Measurements from ENCODE around the gene ARHGAP32.

The ARHGAP32 gene

DNA sequence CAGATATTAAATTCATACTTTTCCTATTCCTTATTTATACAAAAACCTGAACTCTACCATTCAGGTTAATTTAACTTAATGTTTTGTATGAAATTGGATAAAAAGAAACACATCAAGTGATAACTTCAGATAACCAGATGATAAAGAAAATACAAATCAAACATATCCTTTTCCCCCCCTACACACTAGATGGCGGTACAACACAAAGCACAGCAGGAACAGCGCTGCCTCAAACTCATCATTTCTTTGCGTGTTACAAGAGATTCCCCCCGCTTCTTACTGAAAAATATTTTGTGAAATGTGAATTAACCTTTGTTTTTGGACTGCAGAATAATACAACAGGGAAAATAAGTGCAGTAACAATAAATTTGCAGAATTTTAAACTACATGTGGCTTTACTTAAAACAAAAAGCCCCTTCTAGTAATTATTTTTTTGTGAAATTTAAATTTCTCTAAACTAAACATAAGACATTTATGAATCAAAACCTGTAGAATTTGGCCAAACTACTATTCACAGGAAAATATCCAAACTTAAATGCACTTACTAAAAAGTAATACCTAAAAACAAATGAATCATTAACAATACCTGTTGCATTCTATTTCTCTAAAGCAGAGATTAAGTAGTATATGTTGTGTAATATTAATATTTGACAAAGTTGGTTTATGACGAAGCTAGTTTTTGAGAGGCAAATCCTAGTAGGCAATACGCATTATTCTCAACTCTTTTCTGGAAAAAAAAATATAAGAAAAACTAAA, 74.4 kb downstream of the ARHGAP32 start:
- no peak for DNase-seq (ENCODE audit: low read depth in 2 of 3, low spot score in 2 of 3)

DNA sequence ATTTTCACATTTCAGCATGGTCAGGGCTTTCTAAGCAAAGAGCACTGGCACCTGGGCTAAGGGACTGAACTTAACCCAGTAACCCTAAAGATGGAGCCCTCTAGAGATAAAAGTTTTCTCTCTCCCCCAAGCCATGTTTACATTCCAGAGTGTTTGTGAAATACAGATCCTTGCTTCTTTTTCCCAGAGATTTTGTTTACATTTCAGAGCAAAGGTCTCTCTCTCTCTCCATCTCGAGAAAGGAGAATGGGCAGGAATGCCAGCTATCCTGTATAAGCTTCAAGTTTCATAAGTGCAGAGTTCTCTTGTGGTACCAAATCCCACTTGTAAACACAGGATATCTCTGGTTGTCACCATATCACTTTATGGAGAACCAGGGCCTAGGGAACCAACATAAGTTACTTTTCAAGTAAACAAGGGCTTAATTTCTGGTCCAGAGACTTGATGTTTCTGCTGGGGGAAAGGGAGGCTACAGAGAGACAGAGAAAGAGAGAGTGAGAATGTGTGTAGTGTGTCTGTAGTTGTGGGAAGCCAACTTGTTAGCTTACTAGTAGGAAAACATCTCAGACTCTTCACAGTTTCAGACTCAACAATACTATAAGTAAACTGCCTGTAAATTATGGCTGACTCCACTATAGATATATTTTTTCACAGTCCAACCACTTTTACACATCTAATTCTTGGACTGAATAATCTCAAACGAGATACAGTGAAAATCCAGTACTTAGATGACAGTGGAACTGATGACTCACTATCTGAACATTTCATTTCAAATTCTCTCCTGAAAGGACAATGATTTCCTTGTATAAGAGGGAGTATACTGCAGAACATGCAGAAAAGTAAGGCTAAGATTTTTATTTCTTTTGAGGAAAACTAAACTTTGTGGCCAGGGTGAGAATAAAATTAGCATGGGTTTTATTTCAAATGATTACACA, 76.2 kb downstream of the ARHGAP32 start:
- DNase-seq (ENCODE audit: low read depth in 2 of 3, low spot score in 2 of 3): no peak

DNA sequence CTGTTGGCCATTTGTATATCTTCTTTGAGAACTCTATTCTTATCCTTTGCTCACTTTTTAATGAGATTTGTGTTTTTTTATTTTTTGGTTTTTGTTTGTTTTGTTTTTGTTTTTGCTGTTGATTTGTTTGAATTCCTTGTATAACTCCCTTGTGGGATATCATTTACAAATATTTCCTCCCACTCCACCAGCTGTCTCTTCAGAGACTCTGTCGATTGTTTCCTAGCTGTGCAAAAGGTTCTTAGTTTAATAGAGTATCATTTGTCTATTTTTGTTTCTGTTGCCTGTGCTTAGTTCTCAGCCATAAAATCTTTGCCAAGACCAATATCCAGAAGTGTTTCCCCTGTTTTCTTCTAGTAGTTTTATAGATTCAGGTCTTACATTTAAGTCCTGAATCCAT, 82.4 kb downstream of the ARHGAP32 start:
- DNase-seq (ENCODE audit: low read depth in 2 of 3, low spot score in 2 of 3): no peak

DNA sequence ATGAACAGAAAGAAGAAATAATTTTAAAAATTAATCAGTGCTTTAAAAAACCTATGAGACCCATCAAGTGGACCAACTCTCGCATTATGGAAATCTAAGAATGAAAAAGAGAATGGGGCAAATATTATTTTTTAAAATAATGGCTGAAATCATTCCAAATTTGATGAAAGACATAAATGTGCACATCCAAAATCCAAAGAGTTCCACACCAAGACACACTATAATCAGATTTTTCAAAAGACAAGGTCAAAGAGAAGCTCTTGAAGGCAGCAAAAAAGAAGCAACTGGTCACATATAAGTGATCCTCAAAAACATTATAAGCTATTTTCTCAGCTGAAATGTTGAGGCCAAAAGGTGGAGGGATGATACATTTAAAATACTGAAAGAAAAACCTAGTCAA, 85.3 kb downstream of the ARHGAP32 start:
- no peak for DNase-seq (ENCODE audit: low read depth in 2 of 3, low spot score in 2 of 3)

- DNase-seq (ENCODE audit: low read depth in 2 of 3, low spot score in 2 of 3): no peak
Measured at GRCh38 chr11:129102756-129103155, 89.4 kb downstream of the ARHGAP32 start.

GRCh38 chr11:129102225-129102624, 89.9 kb downstream of the ARHGAP32 start:
- DNase-seq (ENCODE audit: low read depth in 2 of 3, low spot score in 2 of 3): no peak

DNA sequence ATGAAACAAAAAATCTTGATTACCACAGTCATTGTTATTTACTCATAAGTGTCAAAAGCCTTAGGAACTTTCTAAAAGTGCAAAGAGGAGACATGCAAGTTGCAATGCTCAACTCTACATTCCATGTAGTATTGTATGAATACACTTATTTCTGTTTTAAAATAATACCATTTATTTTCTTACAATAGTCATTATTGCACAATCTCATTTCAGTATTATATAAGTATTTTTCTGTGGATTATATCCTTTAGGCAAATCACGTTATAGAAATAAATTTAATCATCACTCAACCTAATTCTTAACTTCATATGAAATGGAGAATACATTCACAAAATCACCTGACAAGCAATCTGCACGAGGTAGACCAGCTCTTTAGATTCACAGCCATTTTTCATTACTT, 98.8 kb downstream of the ARHGAP32 start:
- DNase-seq (ENCODE audit: low read depth in 2 of 3, low spot score in 2 of 3): no peak

DNA sequence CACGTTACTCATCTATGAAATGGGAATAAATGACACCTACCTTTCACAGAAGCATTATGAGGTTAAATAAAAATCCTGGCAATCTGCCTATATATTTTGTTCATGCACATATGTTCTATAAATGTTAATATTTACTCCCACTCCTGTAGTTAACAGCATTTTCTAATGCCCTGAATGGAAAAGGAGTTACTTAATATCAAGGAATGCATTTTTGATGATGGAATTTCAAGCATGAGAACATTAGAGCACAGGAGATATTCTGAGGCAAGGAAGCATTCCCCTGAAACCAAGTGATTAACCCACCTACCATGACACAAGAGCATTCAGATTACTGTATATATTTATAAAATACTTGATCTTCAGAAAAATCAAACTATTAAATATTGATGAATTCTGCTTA, 102.1 kb downstream of the ARHGAP32 start:
- DNase-seq (ENCODE audit: low read depth in 2 of 3, low spot score in 2 of 3): no peak

DNA sequence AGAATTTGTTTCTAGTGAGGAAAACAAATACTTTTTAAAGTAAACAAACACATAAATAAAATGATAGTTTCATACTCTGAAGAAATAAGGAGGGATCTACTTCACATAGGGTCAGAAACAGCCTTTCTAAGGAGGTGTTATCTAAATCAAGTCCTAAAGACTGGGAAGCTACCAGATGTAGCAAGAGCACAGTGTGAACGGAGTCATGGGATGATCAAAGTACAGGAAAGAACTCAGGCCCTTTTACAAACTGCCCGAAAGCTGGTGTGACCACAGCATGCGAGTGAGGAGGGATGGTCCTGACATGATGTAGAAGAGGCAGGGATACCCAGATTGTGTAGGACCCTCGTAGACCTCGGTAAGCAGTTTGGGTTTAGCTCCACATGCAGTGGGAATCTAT, 102.8 kb downstream of the ARHGAP32 start:
- no peak for DNase-seq (ENCODE audit: low read depth in 2 of 3, low spot score in 2 of 3)

DNA sequence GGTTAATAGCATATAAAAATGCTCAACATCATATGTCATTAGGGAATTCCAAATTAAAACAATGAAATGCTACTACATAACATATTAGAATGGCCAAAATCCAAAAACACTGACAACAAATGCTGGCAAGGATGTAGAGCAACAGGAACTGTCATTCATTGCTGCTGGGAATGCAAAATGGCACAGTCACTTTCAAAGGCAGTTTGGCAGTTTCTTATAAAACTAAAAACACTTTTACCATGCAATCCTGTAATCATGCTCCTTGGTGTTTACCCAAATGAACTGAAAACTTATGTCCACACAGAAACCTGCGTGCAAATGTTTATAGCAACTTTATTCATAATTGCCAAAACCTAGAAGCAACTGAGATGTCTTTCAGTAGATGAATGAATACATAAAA, 105.1 kb downstream of the ARHGAP32 start:
- no peak for DNase-seq (ENCODE audit: low read depth in 2 of 3, low spot score in 2 of 3)

GRCh38 chr11:129077191-129077590, 114.9 kb downstream of the ARHGAP32 start:
- no peak for DNase-seq (ENCODE audit: low read depth in 2 of 3, low spot score in 2 of 3)

- DNase-seq (ENCODE audit: low read depth in 2 of 3, low spot score in 2 of 3): no peak
Measured at GRCh38 chr11:129075757-129076156, 116.4 kb downstream of the ARHGAP32 start.

DNA sequence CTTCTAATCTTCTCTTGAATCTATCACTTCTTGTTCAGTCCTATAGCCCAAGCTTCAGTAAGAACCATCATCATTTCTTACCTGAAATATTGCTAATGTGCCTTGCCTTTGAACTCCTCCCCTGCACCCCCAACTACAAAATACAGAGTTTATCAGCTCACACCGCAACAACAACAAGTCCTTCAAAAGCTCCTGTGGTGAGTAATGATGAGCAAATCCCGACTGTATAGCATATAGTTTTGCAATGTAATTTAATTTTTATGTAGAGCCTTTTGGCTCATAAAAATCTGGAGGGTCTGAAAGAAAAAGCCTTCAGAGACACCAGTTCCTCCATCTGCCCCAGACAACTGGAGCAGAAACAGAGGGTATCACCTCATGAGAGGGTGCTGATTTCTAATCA, 124.7 kb downstream of the ARHGAP32 start:
- DNase-seq (ENCODE audit: low read depth in 2 of 3, low spot score in 2 of 3): no peak

DNA sequence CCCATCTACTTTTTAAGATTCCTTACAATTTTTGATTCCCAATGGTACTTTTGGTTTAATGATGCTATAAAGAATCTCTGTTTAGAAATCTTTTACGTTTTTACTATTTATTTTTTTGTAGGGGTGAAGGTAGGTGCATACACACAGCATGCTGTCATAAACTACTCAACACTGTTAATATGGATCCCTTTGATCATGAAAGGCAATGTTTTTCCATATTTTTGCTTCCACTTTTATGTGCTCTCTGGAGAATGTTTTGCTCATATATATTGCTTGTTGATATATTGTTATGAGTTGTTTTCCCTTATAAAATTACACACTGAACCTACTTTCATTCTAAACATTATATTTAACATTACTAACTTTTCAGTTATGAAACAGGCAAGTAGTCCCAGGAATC, 125.9 kb downstream of the ARHGAP32 start:
- DNase-seq (ENCODE audit: low read depth in 2 of 3, low spot score in 2 of 3): no peak

DNA sequence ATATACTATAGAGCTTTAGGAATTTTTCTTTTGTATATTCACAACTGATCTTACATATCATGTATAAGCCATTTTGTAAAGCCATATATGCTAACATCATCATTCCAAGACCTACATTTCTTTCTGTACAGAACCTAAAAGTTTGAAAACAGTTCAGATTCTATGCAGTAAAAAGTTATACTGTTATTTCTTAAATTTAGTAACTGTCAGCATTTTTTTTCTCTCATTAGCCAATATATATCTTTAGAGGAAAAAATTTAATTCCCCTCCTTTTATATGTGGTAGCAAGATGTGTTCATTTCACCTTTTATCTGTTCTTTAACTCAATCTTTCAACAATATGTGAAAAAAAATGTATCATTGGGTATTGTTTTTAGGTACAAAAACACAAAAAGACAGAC, 129.0 kb downstream of the ARHGAP32 start:
- DNase-seq (ENCODE audit: low read depth in 2 of 3, low spot score in 2 of 3): no peak

DNA sequence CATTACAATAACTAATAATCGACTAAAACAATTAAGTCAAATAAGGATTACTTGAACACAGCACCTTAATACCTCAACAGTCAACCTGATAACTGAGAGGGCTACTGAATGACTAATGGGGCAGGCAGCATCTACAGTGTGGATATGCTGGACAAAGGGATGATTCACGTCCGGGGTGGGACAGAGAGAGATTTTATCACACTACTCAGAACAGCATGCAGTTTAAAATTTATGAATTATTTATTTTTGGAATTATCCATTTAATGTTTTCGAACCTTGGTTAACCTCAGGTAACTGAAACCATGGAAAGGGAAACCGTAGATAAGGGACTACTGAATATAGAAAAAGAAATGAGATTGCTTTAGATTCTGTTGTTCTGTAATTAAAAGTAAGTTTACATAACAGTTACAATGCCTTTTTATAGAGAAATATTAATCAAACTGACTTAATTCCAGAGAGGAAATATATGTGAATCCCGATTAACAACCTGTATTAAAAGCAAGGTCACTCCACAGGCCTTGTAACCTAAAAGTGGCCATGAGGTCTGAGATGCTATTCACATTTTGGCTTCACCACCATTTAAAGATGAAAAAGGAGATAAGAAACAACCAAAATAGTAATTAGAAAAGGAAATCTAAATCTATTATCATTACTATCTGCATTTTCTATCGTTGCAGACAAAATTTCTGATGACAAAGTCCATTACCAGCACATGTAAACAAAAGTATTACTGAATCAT, 130.5 kb downstream of the ARHGAP32 start:
- DNase-seq (ENCODE audit: low read depth in 2 of 3, low spot score in 2 of 3): no peak

GRCh38 chr11:129056916-129057315, 135.2 kb downstream of the ARHGAP32 start:
- DNase-seq (ENCODE audit: low read depth in 2 of 3, low spot score in 2 of 3): no peak

- no peak for DNase-seq (ENCODE audit: low read depth in 2 of 3, low spot score in 2 of 3)
Measured at GRCh38 chr11:129055196-129055595, 136.9 kb downstream of the ARHGAP32 start.

GRCh38 chr11:129048911-129049310, 143.2 kb downstream of the ARHGAP32 start:
- no peak for DNase-seq (ENCODE audit: low read depth in 2 of 3, low spot score in 2 of 3)

DNA sequence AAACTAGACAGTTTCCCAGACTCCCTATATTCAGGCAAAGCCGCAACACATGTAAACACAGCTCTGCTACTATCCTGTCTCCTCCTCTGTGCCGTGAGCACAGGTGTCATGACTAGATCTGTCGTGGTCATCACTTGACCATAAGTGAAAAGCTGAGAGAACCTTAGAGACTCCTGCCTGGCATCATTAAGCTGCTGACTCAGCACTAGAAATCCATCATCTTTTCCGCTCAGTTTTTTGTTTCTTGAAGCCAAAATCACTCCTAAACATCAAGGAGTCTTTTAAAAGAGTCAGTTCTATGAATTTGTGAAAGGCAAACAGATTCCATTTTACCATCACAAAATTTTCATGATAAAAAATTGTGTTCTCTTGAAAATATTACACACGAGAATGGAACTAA, 147.0 kb downstream of the ARHGAP32 start:
- DNase-seq (ENCODE audit: low read depth in 2 of 3, low spot score in 2 of 3): no peak

GRCh38 chr11:129042503-129042902, 149.6 kb downstream of the ARHGAP32 start:
- no peak for DNase-seq (ENCODE audit: low read depth in 2 of 3, low spot score in 2 of 3)

GRCh38 chr11:129041611-129042018, 150.5 kb downstream of the ARHGAP32 start:
- no peak for DNase-seq (ENCODE audit: low read depth in 2 of 3, low spot score in 2 of 3)
